ENCODE results near the gene MRPS35.

The MRPS35 gene

GRCh38 chr12:27766587-27766986 is 56.0 kb downstream of the MRPS35 start:
- no peak overlapping the region for H3K27ac ChIP-seq
- H3K4me3 ChIP-seq = no peak overlapping the region

GRCh38 chr12:27769142-27769673 is 58.6 kb downstream of the MRPS35 start:
- H3K4me3 ChIP-seq = no peak overlapping the region
- H3K27ac ChIP-seq = no peak overlapping the region

- Histone ChIP-seq H3K27ac (no peak overlapping the region), H3K4me3 (no peak overlapping the region)
Observed at GRCh38 chr12:27771481-27772327, 61.1 kb downstream of the MRPS35 start.

- Histone ChIP-seq H3K27ac (no peak overlapping the region), H3K4me3 (no peak overlapping the region)
Observed at GRCh38 chr12:27772328-27773049, 61.9 kb downstream of the MRPS35 start.

GRCh38 chr12:27777141-27777540 is 66.5 kb downstream of the MRPS35 start:
- Histone ChIP-seq H3K4me3 (no peak overlapping the region), H3K27ac (no peak overlapping the region)

GRCh38 chr12:27778206-27778605 is 67.6 kb downstream of the MRPS35 start:
- no peak overlapping the region for H3K4me3 ChIP-seq
- no peak overlapping the region for H3K27ac ChIP-seq

GRCh38 chr12:27779416-27779919 is 68.8 kb downstream of the MRPS35 start:
- Histone ChIP-seq H3K4me3 (peak overlapping the region; percentile 63 to 89 (median 74)), H3K27ac (peak overlapping the region; percentile 36 to 94 (median 87))

GRCh38 chr12:27779920-27780611 is 69.4 kb downstream of the MRPS35 start, which contains the start of the genes KLHL42 and MANSC4:
KLHL42 (plus strand) TSS chr12:27780233; CDS start chr12:27780331, 98 bp downstream.
MANSC4 (minus strand) TSS chr12:27780236; CDS start chr12:27771276, 8,960 bp downstream.
- H3K27ac ChIP-seq = peak within 1 kb of the TSS; percentile 36 to 94 (median 87)
- H3K4me3 ChIP-seq = peak within 1 kb of the TSS; percentile 63 to 89 (median 74)

GRCh38 chr12:27780612-27781408 is 70.2 kb downstream of the MRPS35 start:
- H3K27ac ChIP-seq = peak overlapping the region; percentile 36 to 94 (median 87)
- H3K4me3 ChIP-seq = peak overlapping the region; percentile 63 to 89 (median 74)

- Histone ChIP-seq H3K4me3 (peak overlapping the region in 1 of 7 experiments; percentile 85), H3K27ac (peak overlapping the region in 3 of 21 experiments; percentile 21 to 81 (median 75))
Observed at GRCh38 chr12:27781680-27782079, 71.0 kb downstream of the MRPS35 start.

- Histone ChIP-seq H3K4me3 (no peak overlapping the region), H3K27ac (no peak overlapping the region)
Observed at GRCh38 chr12:27782481-27782880, 71.8 kb downstream of the MRPS35 start.

GRCh38 chr12:27785882-27786570 is 75.4 kb downstream of the MRPS35 start:
- Histone ChIP-seq H3K4me3 (no peak overlapping the region), H3K27ac (no peak overlapping the region)

- no peak overlapping the region for H3K27ac ChIP-seq
- no peak overlapping the region for H3K4me3 ChIP-seq
Observed at GRCh38 chr12:27787559-27787958, 76.9 kb downstream of the MRPS35 start.

GRCh38 chr12:27790179-27790578 is 79.5 kb downstream of the MRPS35 start:
- Histone ChIP-seq H3K4me3 (no peak overlapping the region), H3K27ac (no peak overlapping the region)

- no peak overlapping the region for H3K27ac ChIP-seq
Observed at GRCh38 chr12:27794818-27795584, 84.4 kb downstream of the MRPS35 start.

GRCh38 chr12:27796128-27796527 is 85.5 kb downstream of the MRPS35 start:
- H3K4me3 ChIP-seq = no peak overlapping the region
- H3K27ac ChIP-seq = no peak overlapping the region

More at GRCh38 chr12:27794818-27795584, 84.4 kb downstream of the MRPS35 start:
- H3K4me3 ChIP-seq = no peak overlapping the region

GRCh38 chr12:27797301-27798025 is 86.8 kb downstream of the MRPS35 start:
- Histone ChIP-seq H3K4me3 (no peak overlapping the region), H3K27ac (no peak overlapping the region)

All from skin epidermis (tissue), 12 donors.